Effector CD4-positive, alpha-beta T cell (primary cell): ENCODE data around the gene MMP15.
A peak's percentile ranks its signal among the peaks of the same experiment; 100 is the strongest.

ENCODE experiments used
- DNase-seq: peaks from one replicate; pipeline ENCODE4 v3.0.0-alpha.2; 2020

The MMP15 gene

DNA sequence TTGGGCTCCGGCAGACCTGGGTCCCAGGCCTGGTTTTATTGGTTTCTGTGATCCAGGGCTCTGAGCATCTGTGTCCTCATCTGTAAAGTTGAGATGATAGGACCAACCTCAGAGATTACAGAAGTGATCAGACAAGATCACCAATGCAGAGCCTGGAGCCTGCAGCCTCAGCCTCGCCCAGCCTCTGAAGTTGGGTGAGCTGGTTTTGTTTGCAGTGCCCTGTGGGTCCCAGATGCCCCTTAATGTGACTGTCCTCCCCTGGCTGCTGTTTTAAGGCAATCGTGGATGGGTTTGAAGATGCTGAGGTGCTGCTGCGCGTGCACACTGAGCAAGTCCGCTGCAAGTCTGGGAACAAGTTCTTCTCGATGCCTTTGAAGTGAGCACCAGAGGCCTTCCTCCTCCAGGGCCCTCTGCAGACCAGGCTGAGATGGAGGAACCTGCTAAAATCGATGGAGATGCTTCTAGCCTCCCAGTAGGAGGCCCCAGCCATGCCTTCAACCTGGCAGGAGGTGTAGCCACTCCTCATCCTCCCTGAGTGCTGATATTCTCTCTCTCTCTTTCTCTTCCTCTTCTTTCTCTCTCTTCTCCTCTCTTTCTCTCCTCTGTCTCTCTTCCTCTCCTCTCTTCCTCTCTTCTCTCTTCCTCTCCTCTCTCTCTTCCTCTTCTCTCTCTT, 5.6 kb upstream of the MMP15 start:
- no peak for DNase-seq

DNA sequence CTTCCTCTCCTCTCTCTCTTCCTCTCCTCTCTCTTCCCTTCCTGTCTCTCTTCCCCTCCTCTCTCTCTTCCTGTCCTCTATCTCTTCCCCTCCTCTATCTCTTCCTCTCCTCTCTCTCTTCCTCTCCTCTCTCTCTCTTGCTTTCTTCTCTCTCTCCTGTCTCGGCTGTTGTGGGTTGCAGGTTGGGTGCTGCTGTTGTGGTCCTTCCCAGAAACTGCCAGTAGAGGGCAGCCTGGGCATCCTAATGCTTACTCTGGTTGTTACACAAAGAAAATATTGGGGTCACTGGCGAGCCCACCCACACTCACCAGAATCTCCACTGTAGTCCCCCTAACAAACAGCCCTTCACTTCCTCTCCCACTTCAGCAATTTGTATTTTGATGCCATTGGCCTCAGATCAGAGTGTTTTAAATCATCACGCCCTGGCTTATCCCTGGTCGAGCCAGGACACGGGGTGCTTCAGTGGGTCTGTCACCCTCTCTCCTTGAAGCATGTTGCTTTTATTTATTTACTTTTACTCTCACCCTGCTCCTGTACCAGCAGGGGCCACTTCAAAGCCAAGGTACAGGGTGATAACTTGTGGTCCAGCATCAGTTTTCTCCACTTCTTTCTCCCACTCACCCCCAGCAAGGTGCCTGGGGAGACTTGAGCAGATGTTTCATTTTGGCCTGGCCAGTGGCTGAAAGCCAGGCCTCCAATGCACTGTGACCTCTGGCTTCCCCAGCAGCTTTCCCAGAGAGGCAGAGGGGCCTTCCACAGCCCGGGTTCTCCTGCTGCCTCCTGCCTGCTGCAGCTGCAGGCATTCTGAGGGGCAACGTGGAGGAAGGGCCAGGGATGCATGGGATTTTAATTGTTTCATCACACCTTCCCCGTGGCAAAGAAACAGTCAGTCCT, 4.7 kb upstream of the MMP15 start:
- peak; percentile 52 for DNase-seq

DNA sequence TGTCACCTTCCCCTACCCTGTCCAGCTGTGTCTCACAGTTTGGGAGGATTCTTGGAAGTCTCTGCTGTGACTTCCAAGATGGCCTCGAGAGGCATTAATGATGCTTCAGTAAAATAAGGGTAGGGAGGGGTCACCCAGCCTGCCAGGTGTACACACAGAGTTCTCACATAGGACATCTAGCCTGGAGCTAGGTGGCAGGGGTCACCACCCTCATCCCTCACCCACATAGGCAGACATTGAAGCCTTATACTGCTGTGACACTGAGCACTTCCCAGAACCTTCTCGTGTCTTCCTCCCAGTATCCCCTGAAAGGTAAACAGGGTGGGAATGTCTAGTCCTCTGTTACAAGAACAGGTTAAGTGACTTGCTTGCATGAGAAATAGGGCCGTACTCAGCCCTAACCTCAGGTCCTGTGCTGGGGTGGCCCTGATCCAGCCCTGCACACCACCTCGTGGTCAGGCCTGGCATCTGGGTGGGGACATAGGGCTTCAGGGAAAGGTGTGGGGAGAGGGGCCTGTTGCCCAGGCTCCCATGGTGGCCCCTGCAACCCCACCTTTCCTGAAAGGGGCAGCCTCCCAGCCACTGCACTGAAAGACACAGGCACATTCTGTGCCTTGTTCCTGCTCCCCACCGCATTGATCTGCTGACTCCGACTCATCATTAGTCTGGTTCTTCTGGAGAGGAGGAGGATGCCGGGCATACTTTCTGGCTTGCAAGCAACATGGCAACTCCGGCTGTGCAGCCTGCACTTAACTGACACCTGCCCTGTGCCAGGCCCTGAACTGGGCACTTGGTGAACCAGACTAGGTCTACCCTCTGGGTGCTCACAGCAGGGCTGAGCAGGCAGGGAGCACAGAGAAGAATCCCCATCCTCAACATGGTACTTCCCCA, 3.6 kb upstream of the MMP15 start:
- no peak for DNase-seq

DNA sequence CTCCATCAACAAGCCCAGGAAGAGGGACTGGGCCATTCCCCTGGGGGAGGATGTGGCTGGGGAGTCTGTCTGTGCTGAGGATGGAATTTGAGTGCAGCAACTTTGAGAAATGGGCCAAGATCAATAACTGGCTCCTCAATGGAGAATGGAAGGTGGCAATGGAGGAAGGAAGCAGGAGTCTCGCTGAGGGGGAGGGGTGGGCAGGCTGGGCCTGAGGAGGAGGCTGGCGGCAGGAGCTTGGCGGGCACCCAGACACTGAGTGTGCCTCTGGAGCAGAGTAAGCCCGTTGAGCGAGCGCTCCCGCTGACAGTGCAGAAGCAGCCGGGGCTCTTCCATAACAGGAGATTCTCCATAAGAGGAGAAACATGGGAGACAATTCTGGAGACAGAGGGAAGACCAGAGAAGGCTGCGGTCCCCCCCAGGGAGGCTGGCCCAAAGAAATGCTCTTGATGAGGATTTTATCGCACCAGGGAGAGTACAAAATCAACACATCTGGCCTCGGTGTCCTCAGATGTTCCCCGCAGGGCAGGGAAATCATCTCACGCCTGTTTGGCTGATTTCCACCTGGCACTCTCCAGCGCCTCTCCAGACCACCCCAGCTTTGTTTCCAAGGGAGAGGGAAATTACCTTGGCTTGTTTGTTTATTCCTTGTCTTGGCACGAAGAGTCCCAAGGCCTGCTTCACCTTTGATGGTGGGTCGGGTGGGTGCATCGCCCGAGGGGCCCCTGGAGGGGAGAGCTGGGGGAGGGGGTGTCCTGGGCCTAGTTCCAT, 2.8 kb upstream of the MMP15 start:
- no peak for DNase-seq

DNA sequence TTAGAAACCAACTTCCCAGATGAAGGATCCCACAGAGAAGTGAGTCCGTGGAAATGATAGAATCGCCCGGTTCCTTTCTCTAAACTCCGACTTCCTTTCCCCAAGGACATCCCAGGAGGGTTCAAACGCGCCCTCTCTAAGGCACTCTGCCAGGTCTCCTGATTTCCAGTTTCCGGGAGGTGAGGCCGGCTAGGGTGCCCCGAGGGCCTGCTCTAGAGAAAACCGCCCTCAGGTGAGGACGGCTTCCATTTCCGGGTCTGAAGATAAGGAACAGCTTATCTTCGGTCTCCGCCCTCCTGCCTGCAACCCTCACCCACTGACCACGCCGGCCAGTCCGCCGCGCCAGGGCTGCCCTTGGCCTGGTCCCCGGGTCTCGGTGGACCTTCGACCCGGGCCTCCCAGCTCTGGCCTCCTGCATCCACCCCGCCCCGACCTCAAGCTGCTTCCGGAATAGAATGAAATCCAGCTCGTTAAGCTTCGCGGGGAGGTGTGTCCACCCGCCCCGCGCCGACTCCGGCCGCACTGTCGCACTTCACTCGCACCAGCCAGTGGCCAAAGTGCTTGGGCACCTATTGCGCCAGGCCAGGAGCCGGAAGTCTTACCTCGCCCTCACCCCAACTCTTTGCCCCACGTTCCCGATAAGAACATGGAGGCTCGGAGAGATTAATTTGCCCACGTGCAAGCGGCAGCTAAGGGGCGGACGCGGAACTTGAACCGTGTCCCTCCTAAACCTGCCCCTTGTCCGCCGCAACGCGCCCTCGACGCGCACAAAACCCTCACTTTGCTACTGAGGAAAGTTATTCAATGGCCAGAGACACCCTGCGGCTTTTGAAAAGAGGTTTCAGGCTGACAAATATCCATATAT, 836 bp upstream of the MMP15 start:
- DNase-seq = no peak

DNA sequence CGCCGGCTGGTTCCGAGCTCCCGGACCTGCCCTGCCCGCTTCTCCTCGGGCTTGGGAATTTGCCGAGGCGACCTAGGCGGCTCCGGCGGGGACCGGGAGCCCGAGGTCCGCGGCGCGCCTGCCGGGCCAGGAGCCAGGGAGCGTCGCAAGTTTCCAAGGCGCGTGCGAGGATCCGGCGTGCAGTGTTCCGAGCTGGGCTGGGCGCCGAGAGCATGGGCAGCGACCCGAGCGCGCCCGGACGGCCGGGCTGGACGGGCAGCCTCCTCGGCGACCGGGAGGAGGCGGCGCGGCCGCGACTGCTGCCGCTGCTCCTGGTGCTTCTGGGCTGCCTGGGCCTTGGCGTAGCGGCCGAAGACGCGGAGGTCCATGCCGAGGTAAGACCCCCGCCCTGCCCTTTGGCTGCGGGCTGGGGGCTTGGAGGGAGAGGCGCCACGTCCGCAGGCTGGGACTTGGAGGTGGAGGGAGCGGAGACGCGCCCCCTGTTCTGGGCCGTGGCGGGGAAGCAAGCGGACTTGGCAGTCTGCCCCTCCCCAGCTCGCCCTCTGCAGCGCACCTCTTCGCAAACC, 668 bp downstream of the MMP15 start:
- DNase-seq = no peak

DNA sequence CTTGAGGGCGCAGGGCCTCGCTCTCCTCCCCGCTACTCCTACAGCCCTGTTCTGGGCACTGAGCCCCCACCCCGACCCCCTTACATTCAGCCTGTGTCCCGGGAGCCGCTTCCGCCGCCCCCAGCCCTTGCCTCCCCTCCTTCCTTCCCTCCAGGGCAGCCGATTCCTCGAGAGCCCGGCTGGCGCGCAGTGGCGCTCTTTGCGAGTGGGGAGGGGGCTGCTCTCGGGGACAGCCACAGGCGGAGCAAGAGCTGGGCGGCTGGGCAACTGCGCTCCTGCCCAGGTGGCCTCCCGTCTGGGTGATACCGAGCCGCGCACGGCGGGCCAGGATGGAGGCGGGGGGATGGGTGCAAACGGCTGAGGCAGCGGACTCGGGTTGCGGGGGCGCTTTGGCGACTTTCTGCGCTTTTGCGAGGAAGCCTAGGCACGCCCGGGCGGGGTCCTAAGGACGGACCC, 1.2 kb downstream of the MMP15 start:
- no peak for DNase-seq

DNA sequence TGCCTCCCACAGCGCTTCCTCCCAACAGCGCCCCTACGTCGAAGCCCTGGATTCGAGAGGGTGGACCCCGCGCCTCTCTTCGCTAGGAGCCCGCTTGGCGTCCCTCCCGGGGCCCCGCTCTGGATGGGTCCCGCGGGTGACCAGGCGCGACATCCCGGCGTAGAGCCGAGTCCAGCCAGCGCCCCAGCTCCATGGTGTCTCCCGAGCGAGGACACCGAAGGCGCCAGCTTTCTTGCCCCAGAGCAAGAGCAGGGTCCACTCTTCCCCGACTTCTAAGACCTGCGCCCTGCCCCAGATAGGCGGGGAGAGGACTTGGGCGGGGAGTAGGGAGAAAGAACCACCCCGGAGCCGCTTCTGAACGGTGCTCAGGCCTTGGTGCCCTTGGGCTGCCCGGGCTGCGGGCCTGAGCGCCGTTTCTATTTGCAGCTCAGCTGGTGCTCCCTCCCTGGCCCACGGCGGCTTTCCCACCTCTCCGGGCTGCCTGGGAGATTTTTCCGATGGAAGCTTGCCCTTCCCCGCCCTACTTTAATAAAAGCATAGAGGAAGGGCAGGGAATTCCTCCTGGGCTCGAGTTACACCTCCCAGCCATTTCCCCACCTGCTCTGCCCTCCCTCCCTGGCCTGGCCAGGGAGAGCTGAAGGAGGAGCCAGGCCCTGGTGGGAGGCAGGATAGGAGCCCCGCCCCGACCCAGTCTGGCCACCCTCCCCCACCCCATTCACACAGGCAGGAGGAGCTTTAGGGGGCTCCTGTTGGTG, 1.8 kb downstream of the MMP15 start:
- DNase-seq = no peak

DNA sequence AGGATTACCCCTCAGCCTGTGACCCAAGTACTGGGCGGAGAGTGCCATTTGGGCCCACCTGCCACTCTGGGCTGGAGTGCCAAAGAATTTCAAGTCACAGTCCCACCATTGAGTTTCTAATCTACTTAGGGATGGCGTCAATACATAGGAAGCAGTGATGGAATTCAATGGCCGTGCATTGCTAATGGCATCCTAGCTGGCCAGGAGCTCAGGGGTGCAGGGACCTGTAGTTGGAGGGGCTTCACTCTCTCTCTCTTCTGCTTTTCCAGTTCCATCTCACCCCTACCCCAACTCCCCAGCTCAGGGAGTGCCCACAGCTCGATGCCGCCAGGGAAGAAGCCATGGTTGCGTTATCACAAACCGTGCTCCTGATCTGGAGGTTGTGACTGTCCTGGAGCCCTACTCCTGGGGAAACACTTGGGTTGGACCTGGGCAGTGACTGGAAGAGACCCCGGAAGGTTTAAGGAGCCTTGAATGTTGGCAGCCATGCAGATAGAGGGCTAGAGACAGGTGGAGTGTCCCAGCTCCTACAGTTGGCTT, 2.4 kb downstream of the MMP15 start:
- no peak for DNase-seq

DNA sequence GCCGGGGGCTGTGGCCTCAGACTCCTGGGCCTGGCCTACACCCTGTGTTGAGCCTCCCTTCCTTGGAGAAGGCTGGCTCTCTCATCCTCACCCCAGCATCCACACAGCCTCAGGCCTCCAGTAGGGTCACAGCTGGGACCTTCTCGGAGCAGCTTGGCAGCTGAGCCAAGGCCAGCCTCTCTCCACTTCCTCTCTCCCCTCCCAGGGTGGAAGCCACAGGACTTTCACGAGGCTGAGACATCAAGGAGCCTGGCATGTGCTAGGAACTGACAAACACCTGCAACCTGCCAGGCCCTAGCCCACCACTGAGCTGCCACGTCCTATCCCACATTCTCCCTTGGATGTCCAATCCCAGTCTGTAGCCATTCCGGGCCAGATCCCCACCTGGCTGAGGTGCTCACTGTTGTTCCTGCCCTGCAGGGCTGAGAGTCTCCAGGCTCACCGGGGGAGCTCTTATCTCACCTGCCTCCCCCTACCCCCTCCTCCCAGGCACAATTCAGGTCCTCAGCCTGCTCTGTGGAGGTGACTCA, 3.1 kb downstream of the MMP15 start:
- DNase-seq = no peak

DNA sequence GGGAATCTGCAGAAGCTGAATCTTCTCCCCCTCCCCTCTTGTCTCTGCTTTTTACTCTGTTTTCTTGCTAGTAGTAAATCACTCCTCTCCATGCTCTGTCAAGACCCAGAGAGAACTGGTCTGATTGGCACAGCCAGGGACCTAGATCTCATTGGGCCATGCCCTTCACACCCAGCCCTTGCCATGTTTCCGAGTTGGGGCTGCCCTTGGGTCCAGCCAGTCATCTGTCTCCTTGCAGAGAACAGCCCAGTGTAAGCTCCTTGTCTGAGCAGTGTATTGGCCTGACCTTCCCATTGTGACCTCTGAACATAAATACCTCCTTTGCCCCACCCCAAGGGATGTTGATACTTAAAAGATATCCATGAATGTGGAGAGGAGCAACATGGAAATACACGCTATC, 3.9 kb downstream of the MMP15 start:
- no peak for DNase-seq

DNA sequence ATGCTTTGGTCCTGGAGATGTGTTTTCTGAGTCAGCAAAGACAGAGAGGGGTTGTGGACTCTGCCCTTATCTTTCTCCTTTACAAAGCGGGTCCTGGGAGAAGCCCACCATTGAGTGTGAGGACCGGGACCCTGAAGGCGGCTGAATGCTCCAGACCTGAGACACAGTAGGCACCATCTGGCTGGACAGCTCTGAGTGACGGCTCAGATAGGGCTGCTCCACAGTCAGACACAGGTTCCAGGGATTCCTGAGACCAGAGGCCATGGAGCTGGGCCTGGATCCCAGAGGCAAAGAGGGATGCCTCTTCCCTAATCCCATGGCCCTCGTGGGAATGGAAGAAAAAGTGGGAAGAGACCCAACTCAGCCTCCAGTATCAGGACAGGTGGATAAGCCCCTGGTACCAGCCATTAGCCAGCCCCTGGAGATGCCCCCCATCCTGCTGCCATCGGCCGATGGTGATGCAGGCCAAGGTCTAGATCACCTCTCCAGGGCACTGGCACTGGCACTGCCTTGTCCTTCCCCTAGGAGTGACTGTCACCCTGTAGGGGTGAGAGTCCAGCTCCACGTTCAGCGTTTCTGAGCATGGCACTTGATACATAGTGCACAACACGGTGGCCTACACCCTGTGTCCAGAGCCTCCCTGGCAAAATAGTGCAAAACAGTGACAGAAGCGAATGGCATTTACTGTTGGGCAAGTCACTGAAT, 4.7 kb downstream of the MMP15 start:
- no peak for DNase-seq

DNA sequence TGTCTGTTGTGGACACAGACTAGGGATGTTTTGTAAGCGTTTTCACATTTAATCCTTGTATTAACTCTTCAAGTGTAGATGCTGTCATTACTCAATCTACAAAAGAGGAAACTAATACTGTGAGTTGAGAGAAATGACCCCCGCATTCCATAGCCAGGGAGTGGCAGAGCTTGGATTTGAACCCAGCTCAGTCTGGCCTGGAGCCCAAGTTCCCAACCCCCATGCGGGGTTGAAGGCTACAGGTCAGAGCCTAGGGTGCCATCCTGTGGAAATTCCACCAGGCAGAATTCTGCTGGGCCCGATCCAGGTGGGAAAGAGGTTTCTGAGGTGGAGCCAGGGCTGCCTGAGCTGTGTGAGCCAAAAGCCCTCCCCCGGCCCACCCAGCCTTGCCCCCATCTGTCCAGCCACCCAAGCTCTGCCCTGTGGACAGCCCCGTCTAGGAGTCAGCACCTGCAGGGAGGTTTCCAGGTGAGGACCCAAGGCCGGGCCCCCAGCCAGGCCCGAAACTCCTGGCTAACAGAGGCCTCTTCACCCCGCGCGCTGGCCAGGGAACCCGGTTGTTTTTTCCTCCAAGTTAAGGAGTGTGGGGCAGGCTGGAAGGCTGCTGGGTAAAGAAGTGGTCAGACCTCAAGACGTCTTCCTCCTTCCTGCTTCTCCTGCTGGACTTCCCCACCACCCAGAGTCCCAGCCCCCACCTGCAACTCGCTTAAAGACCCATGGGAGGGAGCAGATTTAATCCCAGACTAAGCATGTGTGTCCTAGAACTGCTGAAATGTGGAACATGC, 5.7 kb downstream of the MMP15 start:
- no peak for DNase-seq

DNA sequence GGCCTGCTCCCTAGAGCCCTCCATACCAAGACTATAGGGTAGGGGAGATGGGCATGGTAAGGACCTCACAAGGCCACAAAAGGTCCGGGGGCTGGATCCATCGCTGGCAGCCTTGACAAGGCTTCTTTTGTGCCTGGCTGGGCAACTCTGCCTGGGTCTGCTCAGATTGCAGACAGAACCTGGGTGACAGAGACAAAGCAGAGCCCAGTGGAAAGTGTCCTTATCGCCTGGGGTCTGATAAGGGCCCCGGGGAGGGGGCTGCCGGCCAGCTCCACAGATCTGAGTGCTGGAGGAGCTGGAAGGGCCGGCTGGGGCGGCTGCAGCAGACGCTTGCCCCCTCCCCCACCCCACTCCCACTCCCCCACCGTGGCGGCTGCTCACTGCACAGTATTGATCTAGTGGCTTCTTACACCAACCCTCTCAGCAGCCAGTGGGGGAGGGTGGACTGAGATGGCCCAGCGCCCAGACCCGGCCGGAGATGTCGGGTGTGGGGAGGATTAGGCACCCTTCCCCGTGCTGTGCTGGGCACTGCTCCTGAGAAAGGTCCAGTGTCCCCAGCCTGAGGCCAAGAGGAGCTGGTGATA, 7.2 kb downstream of the MMP15 start:
- DNase-seq = no peak

DNA sequence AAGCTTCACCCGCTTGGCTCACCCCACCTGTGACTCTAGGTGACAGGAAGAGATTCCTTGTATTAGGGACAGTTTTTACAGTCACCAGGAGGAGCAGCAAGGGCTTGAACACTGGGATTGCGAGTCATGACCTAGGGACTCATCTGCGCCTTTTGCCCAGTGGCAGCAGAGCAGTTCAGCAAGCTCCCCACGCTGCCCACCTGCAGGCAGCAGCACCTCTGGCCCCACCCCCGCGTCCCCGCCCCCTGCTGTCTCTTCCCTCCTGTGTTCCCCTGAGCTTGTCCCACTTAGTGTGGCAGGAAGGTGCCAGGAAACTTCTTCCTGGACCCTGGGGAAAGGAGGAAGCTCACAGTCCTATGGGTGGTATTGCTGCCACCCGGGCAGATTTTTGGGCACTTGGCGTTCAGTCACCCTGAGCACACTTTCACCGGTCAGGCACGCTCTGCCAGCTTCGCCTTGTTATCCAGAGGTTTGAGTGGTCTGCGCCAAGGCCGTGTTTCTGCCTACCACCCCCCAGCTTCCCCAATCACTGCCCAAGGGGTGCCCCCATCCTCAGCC, 8.7 kb downstream of the MMP15 start:
- no peak for DNase-seq

DNA sequence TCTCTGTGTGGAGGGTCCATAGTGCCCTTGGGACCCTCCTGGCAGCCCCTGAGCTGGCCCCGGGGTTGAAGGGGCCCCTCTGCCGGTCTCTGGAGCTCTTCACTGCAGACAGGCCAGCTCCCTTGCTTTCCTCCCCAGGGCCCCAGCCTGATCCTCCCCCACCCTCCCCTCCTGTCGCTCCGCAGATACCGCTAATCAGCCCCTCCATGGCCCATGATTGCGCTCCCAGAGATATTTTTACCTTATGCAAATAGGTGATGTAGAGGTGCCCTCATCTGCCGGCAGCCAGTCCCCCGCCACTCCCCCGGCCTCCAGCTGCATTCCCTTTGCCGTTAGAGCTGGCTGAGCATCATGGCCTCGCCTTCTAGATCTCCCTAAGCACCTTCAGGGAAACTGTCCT, 9.2 kb downstream of the MMP15 start:
- no peak for DNase-seq

DNA sequence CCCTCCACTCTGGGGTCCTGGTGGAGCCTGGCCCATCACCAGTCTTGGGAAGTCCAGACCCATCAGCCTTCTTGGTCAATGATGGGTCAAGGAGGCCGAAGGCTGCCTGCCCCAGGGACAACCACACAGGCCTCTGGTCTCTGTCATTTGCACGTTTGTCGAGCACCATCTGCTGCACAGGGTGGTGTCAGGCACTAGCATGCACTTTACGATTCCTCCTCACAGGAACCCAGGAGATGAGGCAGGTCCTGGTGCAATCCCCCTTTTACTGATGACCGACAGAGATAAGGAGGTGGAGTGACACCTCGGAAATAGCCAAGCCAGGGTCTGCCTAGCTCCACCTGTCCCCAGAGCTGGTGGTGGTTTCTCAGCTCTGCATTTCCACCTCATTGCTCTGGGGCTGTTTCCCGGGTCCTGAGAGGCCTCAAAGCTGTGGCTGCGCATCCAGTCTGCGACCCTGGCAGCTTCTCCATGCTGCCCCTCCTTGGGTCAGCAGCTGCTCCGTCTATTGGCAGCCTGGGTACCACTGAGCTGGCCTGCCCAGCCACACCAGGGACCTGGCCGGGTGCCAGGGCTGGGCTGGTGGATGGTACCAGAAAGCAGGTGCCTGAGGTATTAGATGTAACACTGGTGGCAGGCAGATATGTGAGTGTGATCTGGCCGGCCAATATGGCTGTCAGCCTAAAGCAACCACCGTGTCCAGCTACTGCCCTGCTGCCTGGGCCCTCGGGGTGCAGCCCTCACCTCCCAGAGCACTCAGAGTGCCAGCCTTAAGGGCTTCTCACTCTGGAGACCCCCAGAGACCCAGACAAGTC, 10.0 kb downstream of the MMP15 start:
- no peak for DNase-seq
